Aorta (tissue), 5 donors: Measurements from ENCODE around the gene CDC42BPG. TPM values are rescaled to one million over a fixed set of nuclear protein-coding genes. Genes with fewer than 3 reads are reported as not detected.

Experiments
- ATAC-seq: fragments of 200-7000 bp; cut with Tn5 transposase; one replicate; pipeline ENCODE4 v1.9.1; 2022; ENCODE audit warnings: moderate library complexity; ENCODE audit not compliant: low FRiP score
- DNase-seq, 2 donors: peaks; one replicate each; pipeline ENCODE4 v3.0.0-alpha.2; 2020
- H3K27ac ChIP-seq, 2 donors: one replicate each; pipeline ENCODE4 v1.5.1; 2013; ENCODE audit warnings: low read length in 2 of 2, mild to moderate bottlenecking in 2 of 2, moderate library complexity in 2 of 2, control low read depth in 1 of 2, inconsistent platforms in 1 of 2, low read depth in 1 of 2
- H3K27me3 ChIP-seq, 2 donors: one replicate each; pipeline ENCODE4 v1.6.1; 2013; ENCODE audit warnings: control low read depth in 1 of 2, low read length in 1 of 2, mild to moderate bottlenecking in 1 of 2, moderate library complexity in 1 of 2; ENCODE audit not compliant: insufficient read depth in 2 of 2, control insufficient read depth in 1 of 2
- H3K36me3 ChIP-seq, 2 donors: one replicate each; pipeline ENCODE4 v1.6.1; 2013; ENCODE audit warnings: control low read depth in 1 of 2, low read length in 1 of 2, mild to moderate bottlenecking in 1 of 2; ENCODE audit not compliant: insufficient read depth in 2 of 2, control insufficient read depth in 1 of 2
- H3K4me1 ChIP-seq, 2 donors: one replicate each; pipeline ENCODE4 v1.6.1; 2013; ENCODE audit warnings: low read length in 2 of 2, control low read depth in 1 of 2, mild to moderate bottlenecking in 1 of 2, moderate library complexity in 1 of 2; ENCODE audit not compliant: insufficient read depth in 2 of 2, control insufficient read depth in 1 of 2
- H3K4me3 ChIP-seq, 2 donors: one replicate each; pipeline ENCODE4 v1.5.1; 2013; ENCODE audit warnings: low read length in 2 of 2, control low read depth in 1 of 2, mild to moderate bottlenecking in 1 of 2
- H3K9me3 ChIP-seq: one replicate; pipeline ENCODE4 v1.6.1; 2013; ENCODE audit warnings: mild to moderate bottlenecking, low read length; ENCODE audit not compliant: control insufficient read depth
- WGBS, 2 donors: extraction: QIAGEN DNeasy Blood & Tissue Kit; methylation state at CpG; one replicate each; pipeline ENCODE4 v1.1.7; 2013; 5-methylcytosine and 5-hydroxymethylcytosine counted together
- intact Hi-C, 2 donors: fragments of 100-400 bp; cut with DNase I; formaldehyde crosslinking; loops; one replicate each; pipeline versions ENCODE4 v1.14.2 to v1.15.0; 2022
- long read RNA-seq, 2 donors: library from polyadenylated mRNA; unstranded; transcript quantifications; one replicate each; pipeline ENCODE4 v2.0.0, GENCODE V29; 2020 to 2021
- polyA plus RNA-seq, 2 donors: library from polyadenylated mRNA; stranded (reverse); fragments of 200-250 nt; gene quantifications; one replicate each; pipeline ENCODE4 v1.2.3, GENCODE V29; 2013
- total RNA-seq, 2 donors: library from RNA; stranded (reverse); fragmentation: NEBNext Ultra II Directional; extraction: Animal tissue kit (Norgen Biotek cat#: 25700); gene quantifications; one replicate each; pipeline ENCODE4 v1.2.1, GENCODE V29; 2021
- donor health status: healthy with polysubstance abuse.
- donor health status: Bipolar disorder and iron deficiency.
- donor health status: DM: no; HTN: no; CAD: no.
- donor health status: DM: no; HTN: no; CAD: no.
- donor health status: DM: yes; HTN: yes; CAD: no.

Gene CDC42BPG, protein sequence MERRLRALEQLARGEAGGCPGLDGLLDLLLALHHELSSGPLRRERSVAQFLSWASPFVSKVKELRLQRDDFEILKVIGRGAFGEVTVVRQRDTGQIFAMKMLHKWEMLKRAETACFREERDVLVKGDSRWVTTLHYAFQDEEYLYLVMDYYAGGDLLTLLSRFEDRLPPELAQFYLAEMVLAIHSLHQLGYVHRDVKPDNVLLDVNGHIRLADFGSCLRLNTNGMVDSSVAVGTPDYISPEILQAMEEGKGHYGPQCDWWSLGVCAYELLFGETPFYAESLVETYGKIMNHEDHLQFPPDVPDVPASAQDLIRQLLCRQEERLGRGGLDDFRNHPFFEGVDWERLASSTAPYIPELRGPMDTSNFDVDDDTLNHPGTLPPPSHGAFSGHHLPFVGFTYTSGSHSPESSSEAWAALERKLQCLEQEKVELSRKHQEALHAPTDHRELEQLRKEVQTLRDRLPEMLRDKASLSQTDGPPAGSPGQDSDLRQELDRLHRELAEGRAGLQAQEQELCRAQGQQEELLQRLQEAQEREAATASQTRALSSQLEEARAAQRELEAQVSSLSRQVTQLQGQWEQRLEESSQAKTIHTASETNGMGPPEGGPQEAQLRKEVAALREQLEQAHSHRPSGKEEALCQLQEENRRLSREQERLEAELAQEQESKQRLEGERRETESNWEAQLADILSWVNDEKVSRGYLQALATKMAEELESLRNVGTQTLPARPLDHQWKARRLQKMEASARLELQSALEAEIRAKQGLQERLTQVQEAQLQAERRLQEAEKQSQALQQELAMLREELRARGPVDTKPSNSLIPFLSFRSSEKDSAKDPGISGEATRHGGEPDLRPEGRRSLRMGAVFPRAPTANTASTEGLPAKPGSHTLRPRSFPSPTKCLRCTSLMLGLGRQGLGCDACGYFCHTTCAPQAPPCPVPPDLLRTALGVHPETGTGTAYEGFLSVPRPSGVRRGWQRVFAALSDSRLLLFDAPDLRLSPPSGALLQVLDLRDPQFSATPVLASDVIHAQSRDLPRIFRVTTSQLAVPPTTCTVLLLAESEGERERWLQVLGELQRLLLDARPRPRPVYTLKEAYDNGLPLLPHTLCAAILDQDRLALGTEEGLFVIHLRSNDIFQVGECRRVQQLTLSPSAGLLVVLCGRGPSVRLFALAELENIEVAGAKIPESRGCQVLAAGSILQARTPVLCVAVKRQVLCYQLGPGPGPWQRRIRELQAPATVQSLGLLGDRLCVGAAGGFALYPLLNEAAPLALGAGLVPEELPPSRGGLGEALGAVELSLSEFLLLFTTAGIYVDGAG (N-terminal part only)
- total RNA-seq (1 to 10 TPM in 1 of 2 donors, under 1 TPM in 1; 0.29 to 1.2 TPM), polyA plus RNA-seq (1 to 10 TPM in 1 of 2 donors, under 1 TPM in 1; 0.56 to 6.0 TPM)
- long read RNA-seq, donor 1, partial matches to known transcripts, result 0 of 1 reads
- long read RNA-seq, donor 1, other reads (novel, unspliced or antisense), result 1 of 1 reads
- long read RNA-seq, donor 2, partial matches to known transcripts, result 0 of 1 reads
- long read RNA-seq, donor 2, other reads (novel, unspliced or antisense), result 1 of 1 reads

DNA sequence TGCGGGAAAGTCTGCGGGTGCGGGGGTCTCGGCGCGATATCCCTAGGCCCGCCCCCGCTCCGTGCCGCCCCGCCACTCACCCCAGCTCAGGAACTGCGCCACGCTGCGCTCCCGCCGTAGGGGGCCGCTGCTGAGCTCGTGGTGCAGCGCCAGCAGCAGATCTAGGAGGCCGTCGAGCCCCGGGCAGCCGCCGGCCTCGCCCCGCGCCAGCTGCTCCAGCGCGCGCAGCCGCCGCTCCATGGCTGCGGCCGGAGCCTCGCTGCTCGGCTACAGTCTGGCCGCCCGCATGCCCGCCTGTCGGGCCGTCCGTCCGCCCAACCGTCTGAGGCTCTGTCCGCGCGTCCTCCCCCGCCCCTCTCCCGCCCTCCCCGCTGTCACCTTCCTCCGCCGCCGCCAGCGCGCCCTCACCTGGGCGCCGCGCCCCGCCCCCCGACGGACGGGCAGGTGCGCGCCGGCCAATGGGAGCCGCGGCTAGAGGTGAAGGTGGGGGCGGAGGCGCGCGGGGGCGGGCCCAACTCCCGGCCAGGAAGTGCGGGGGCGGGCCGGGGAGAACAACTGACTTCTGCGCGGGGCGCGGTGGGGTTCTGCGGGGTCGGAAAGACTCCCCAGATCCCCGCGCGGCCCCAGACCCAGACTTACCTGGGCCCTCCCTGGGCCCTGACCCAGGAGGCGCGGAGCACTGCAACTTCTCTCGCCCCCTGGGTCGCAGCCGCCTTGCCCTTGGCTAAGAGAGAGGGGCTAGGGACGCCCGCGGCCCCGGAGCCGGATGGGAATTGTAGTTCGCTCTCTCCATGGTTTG lies at the start of gene CDC42BPG:
TSS of gene CDC42BPG (minus strand) at position 324 of the 799 bp plus-strand sequence. CDS start at position 240, 84 bp downstream.
- ATAC-seq (peak; percentile 61), DNase-seq (peak; percentile 76 to 89)
- H3K36me3 ChIP-seq, result no peaks in the 10 kb centered on the region
- no peak within 1 kb of the TSS for H3K4me3 ChIP-seq
- H3K9me3 ChIP-seq, result no peaks in the 10 kb centered on the region
- no peaks in the 10 kb centered on the region for H3K27me3 ChIP-seq
- intact Hi-C loops, result loop anchor here (10.0 kb wide), 1 partner anchor 150 kb away; the partner anchor contains the start of gene BATF2 (in 2 of the 2)
- WGBS, 2 donors, result 3% methylated on average over 54 to 96 of the region's 96 CpGs
- no peaks in the 10 kb centered on the region for H3K4me1 ChIP-seq
- no peak within 1 kb of the TSS for H3K27ac ChIP-seq

DNA sequence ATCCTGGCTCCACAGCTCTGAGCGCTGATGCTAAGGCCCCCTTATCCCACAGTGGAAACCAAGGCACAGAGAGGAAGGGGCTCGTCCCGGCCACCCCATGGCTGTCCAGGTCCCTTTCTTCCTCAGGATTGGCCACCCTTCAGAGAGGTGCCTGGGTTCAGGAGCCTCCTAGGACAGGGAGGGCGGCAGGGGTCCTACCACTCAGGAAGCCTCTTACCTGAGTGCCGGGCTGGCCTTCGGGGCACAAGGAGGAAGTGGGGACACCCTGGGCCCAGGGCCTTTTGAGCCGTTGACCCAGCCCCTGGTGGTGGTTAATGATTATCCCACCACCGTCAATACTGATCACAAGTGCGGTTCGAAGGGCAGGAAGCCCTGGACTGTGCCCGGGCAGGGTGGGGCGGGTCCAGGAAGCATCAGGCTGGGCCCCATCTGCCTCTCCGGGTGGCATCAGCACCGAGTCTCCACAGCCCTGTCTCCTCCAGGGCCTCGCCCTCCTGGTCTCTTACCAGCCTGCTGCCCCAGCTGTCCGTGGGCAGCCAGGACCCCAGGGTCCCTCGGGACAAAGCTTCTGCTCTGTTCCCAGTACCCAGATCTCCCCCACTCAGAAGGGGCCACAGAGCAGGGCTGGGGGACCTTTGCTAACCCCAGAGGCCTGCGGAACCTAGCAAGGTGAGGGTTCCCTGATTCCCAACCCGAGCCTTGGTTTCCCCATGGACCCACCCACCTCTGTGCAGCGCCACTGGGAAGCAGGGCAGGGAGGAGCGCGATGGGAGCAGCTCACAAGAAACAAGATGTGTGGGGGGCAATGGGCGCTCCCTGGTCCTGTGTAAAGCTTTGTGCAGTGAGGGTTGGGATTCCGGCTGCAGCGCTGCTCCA lies 49.0 kb upstream of the CDC42BPG start:
- Histone ChIP-seq H3K36me3 (no peaks in the 10 kb centered on the region), H3K27me3 (no peaks in the 10 kb centered on the region), H3K4me1 (no peaks in the 10 kb centered on the region), H3K4me3 (no peak overlapping the region), H3K27ac (no peak overlapping the region), H3K9me3 (no peaks in the 10 kb centered on the region)
- DNase-seq, result no peak
- ATAC-seq, result no peak
- 75 to 87% methylated on average over 25 of the region's 25 CpGs for WGBS, 2 donors
- intact Hi-C loops, result loop anchor here (1.0 to 2.0 kb wide), 2 partner anchors 46 to 47 kb away; no protein-coding TSS in a partner anchor

DNA sequence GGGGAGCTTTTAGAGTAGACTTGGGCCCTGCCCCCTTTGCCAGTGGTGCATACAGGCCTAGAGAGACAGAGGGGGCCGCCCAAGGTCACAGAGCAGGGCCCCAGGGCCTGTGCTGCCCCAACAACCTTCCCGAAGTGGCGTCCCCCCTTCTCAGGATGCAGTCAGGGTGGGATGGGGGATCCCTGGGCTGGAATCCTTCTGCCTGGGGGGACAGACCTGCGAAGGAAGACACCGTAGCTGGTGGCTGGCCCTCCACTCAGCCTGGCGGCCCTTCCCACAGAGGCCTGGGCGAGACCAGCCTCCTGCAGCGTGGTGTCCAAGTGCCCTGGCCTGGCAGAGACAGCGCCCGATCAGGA lies 48.4 kb upstream of the CDC42BPG start:
- DNase-seq, result no peak
- Histone ChIP-seq H3K36me3 (no peaks in the 10 kb centered on the region), H3K27me3 (no peaks in the 10 kb centered on the region), H3K27ac (no peak overlapping the region), H3K4me1 (no peaks in the 10 kb centered on the region), H3K4me3 (no peak overlapping the region), H3K9me3 (no peaks in the 10 kb centered on the region)
- 88 to 92% methylated on average over 10 of the region's 10 CpGs for WGBS, 2 donors
- intact Hi-C loops, result no loop called here
- no peak for ATAC-seq

DNA sequence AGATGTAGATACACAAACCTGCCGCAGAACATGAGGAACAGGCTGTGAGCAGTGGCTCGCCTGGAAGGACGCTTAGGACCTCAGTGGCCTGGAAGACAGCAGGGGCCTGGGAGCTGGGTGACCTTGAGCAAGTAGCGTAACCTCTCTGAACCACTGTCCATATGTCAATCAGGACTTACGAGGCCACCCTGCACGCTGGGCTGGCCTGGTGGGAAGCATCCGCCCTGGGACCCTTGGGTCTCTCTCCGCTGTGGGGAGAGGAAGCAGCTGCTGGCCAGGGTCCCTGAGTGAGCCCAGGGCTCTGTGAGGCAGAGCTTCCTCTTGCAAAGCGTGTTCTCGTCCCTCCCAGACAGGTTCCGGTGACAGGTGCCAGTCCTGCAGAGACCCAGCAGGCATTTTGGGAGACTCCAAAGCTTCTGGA lies 48.0 kb upstream of the CDC42BPG start:
- intact Hi-C loops, result no loop called here

DNA sequence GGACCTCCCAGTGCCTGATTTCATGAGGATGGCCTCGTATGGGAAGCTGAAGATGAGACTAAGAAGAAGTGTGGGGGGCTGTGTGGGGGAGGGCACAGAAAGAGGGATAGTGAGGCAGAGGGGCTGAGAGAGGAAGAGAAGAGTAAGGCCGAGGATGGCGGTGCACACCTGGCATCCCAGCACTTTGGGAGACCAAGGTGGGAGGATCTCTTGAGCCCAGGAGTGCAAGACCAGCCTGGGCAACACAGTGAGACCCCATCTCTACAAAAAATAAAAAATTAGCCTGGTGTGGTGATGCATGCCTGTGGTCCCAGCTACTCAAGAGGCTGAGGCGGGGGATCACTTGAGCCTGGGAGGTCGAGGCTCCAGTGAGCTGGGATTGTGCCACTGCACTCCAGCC lies 47.4 kb upstream of the CDC42BPG start:
- Histone ChIP-seq H3K27ac (no peak overlapping the region), H3K4me1 (no peaks in the 10 kb centered on the region), H3K27me3 (no peaks in the 10 kb centered on the region), H3K4me3 (no peak overlapping the region), H3K9me3 (no peaks in the 10 kb centered on the region), H3K36me3 (no peaks in the 10 kb centered on the region)
- ATAC-seq (no peak), DNase-seq (no peak)
- intact Hi-C loops, result no loop called here
- WGBS, 2 donors, result 82% methylated on average over 5 of the region's 5 CpGs

More for the DNA sequence above, 48.0 kb upstream of the CDC42BPG start:
- ATAC-seq (no peak), DNase-seq (no peak)
- no peak overlapping the region for H3K4me3 ChIP-seq
- H3K27ac ChIP-seq, result no peak overlapping the region
- WGBS, 2 donors, result 88 to 90% methylated on average over 11 of the region's 11 CpGs
- no peaks in the 10 kb centered on the region for H3K4me1 ChIP-seq
- no peaks in the 10 kb centered on the region for H3K27me3 ChIP-seq
- no peaks in the 10 kb centered on the region for H3K36me3 ChIP-seq
- H3K9me3 ChIP-seq, result no peaks in the 10 kb centered on the region

DNA sequence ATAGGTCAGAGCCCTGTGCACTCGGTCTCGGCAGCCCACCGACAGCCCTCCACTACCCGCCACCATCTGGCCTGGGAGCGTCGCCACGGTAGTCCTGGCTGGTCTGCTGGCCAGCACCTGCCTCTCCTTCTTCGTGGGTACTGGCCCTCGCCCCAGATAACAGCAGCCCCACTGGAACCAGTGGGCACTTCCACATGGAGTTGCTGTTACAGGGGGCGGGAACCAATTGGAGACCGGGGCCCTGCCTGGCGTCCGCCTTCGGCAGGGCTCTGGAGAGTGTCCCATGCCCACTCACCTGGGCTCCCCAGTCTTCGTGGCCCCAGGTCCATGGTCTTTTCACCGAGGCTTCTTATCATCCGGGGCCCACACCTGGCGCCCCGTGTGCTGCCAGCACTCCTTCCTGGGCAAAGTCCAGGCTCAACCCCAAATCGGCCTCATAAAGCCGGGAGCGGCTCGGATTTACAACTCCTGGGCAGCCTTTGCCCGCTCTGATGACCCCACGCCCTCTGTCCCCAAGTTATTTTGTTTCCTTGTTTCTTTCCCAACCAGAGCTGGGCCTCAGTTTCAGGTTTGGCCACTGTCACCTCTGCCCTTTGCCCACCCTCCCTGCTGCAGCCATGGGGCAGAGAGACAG lies 46.9 kb upstream of the CDC42BPG start:
- H3K4me3 ChIP-seq, result no peak overlapping the region
- no peak for ATAC-seq

DNA sequence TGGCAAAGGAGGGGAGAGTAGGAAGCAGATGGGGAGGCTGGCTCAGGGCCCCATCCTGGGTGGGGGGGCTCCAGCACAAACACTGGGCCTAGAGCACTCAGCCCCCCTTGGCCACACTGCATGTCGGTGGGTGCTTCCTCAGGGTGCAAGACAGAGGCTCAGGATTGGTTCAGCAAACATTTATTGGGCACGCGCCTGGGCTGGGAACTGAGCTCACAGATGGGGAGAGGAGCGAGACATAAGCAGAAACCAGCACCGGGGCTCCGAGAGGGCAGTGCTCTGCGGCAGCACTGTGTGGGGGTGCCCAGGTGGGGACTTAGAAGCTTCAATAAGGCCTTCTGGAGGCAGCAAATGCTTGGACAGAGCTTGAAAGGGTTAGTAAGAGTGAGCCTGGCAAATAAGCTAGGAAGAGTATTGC lies 46.1 kb upstream of the CDC42BPG start:
- Histone ChIP-seq H3K9me3 (no peaks in the 10 kb centered on the region), H3K4me1 (no peaks in the 10 kb centered on the region), H3K36me3 (no peaks in the 10 kb centered on the region), H3K27ac (no peak overlapping the region), H3K27me3 (no peaks in the 10 kb centered on the region), H3K4me3 (no peak overlapping the region)
- ATAC-seq, result no peak
- no peak for DNase-seq
- intact Hi-C loops, result no loop called here
- 90 to 93% methylated on average over 7 of the region's 7 CpGs for WGBS, 2 donors

More for the DNA sequence above, 46.9 kb upstream of the CDC42BPG start:
- Histone ChIP-seq H3K36me3 (no peaks in the 10 kb centered on the region), H3K4me1 (no peaks in the 10 kb centered on the region), H3K27me3 (no peaks in the 10 kb centered on the region), H3K9me3 (no peaks in the 10 kb centered on the region), H3K27ac (no peak overlapping the region)
- 90 to 93% methylated on average over 25 of the region's 25 CpGs for WGBS, 2 donors
- no peak for DNase-seq
- intact Hi-C loops, result no loop called here
